DND-41 (cell line): ENCODE measurements around the gene ZNF701.

Experiments used
- EZH2 ChIP-seq: IDR thresholded peaks from 3 replicates; pipeline ENCODE4 v1.6.1; 2012; ENCODE audit warnings: borderline replicate concordance, low read depth, mild to moderate bottlenecking, moderate library complexity, low read length, inconsistent platforms; ENCODE audit not compliant: severe bottlenecking
- TF ChIP-seq, protein P1 (sequence below): IDR thresholded peaks from 2 replicates; pipeline ENCODE4 v1.5.1; 2012; ENCODE audit warnings: borderline replicate concordance, low read length, moderate library complexity, mild to moderate bottlenecking; ENCODE audit not compliant: poor library complexity, severe bottlenecking; ENCODE audit errors: extremely low read depth

DNA sequence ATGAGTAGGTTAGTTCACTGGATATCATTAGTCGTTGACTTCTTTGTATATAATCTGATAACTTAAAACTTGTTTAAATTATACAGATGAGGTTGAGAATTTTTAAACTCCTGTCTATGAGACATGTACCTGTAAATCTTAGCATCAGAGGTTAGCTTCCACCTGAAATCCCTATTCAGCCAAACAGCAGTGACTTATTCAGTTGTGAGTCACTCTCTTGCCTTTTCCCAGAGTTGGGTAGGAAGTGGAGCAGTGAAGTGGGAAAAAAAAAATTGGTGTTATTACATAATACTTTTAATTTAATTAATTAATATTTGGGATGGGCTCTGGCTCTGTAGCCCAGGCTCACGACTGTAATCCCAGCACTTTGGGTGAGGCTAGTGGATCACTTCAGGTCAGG is 32.9 kb downstream of the ZNF701 start:
- TF ChIP-seq, protein P1, sequence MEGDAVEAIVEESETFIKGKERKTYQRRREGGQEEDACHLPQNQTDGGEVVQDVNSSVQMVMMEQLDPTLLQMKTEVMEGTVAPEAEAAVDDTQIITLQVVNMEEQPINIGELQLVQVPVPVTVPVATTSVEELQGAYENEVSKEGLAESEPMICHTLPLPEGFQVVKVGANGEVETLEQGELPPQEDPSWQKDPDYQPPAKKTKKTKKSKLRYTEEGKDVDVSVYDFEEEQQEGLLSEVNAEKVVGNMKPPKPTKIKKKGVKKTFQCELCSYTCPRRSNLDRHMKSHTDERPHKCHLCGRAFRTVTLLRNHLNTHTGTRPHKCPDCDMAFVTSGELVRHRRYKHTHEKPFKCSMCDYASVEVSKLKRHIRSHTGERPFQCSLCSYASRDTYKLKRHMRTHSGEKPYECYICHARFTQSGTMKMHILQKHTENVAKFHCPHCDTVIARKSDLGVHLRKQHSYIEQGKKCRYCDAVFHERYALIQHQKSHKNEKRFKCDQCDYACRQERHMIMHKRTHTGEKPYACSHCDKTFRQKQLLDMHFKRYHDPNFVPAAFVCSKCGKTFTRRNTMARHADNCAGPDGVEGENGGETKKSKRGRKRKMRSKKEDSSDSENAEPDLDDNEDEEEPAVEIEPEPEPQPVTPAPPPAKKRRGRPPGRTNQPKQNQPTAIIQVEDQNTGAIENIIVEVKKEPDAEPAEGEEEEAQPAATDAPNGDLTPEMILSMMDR, result no peak
- no peak for TF ChIP-seq EZH2
